BLaER1 (cell line): ENCODE data around the gene PCBP3.
A peak's percentile ranks its signal among the peaks of the same experiment; 100 is the strongest.
"Not testable (repeated sequence)": the region's sequence is repeated elsewhere in the genome, so short reads cannot be mapped to it uniquely, and the experiment has no call there.

Source experiments
- H3K27ac ChIP-seq: shearing (Covaris generic); formaldehyde crosslinking; 2 replicates; pipeline ENCODE4 v1.8.1; 2022
- H3K27me3 ChIP-seq: shearing (Covaris generic); formaldehyde crosslinking; 2 replicates; pipeline ENCODE4 v1.8.1; 2022
- H3K36me3 ChIP-seq: shearing (Covaris generic); formaldehyde crosslinking; 2 replicates; pipeline ENCODE4 v1.8.1; 2022
- H3K4me1 ChIP-seq: shearing (Covaris generic); formaldehyde crosslinking; 2 replicates; pipeline ENCODE4 v1.8.1; 2022
- H3K4me2 ChIP-seq: shearing (Covaris generic); formaldehyde crosslinking; 2 replicates; pipeline ENCODE4 v1.8.1; 2022
- H3K4me3 ChIP-seq: shearing (Covaris generic); formaldehyde crosslinking; 2 replicates; pipeline ENCODE4 v1.8.1; 2022
- H3K9ac ChIP-seq: shearing (Covaris generic); formaldehyde crosslinking; 2 replicates; pipeline ENCODE4 v1.8.1; 2022
- H3K9me3 ChIP-seq: shearing (Covaris generic); formaldehyde crosslinking; 2 replicates; pipeline ENCODE4 v1.8.1; 2022
- H4K20me1 ChIP-seq: shearing (Covaris generic); formaldehyde crosslinking; 2 replicates; pipeline ENCODE4 v1.8.1; 2022
- Cebpa-rat ChIP-seq: shearing (Covaris generic); IDR thresholded peaks from 2 replicates; pipeline ENCODE4 v1.8.1; 2022

The PCBP3 gene

DNA sequence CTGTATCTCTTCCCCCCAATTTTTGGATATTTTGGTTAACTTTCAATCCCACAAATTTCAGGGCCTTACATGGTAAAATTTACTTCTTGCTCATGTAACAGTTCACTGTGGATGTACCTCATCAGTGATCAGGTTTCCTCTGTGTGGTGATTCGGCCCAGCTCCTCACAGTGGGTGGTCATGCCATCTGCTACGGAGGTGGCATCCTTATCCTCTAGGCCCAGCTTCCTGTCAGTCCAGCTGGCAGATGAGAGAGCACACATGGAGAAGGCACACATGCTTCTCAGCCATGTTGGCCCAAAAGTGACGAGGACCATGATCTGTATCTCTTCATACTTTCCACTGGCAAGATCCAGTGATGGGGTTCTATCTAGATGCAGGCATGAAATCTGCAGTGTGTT lies 27.2 kb downstream of the PCBP3 start:
- Histone ChIP-seq H3K4me1 (peaks cover 25% of the 10 kb centered on the region), H3K9ac (no peak overlapping the region), H3K9me3 (peaks cover 48% of the 10 kb centered on the region), H4K20me1 (peaks cover 22% of the 10 kb centered on the region), H3K36me3 (peaks cover 79% of the 10 kb centered on the region), H3K4me3 (no peak overlapping the region), H3K27me3 (no peaks in the 10 kb centered on the region), H3K4me2 (peak overlapping the region; percentile 62), H3K27ac (peak overlapping the region; percentile 20; the same call in 1 of the 2 replicates)
- TF ChIP-seq Cebpa-rat, result no peak

DNA sequence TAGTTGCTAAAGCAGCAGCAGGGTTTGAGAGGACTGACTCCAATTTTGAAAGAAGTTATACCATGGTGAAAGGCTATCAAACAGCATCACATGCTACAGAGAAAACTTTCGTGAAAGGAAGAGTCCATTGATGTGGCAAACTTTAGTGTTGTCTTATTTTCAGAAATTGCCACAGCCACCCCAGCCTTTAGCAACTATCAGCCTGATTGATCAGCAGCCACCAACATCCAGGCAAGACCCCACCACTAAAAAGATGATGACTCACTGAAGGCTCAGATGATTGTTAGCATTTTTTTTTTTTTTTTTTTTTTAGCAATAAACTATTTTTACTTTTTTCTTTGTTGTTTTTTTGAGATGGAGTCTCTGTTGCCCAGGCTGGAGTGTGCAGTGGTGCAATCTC lies 35.3 kb downstream of the PCBP3 start:
- not testable (repeated sequence) for H3K27ac ChIP-seq, H4K20me1 ChIP-seq, H3K4me1 ChIP-seq, H3K9ac ChIP-seq, H3K4me2 ChIP-seq, H3K4me3 ChIP-seq, H3K27me3 ChIP-seq
- peaks cover 78% of the 10 kb centered on the region for H3K36me3 ChIP-seq
- H3K9me3 ChIP-seq, result peaks cover 60% of the 10 kb centered on the region

GRCh38 chr21:45680215-45680614 lies 36.7 kb downstream of the PCBP3 start:
- no peak overlapping the region for H3K4me2 ChIP-seq
- no peak overlapping the region for H3K9ac ChIP-seq
- H3K27me3 ChIP-seq, result no peaks in the 10 kb centered on the region
- no peak overlapping the region for H3K4me3 ChIP-seq
- no peak overlapping the region for H3K27ac ChIP-seq
- H4K20me1 ChIP-seq, result no peaks in the 10 kb centered on the region
- H3K4me1 ChIP-seq, result no peaks in the 10 kb centered on the region
- TF ChIP-seq Cebpa-rat, result no peak
- H3K9me3 ChIP-seq, result peaks cover 67% of the 10 kb centered on the region
- peaks cover 78% of the 10 kb centered on the region for H3K36me3 ChIP-seq

DNA sequence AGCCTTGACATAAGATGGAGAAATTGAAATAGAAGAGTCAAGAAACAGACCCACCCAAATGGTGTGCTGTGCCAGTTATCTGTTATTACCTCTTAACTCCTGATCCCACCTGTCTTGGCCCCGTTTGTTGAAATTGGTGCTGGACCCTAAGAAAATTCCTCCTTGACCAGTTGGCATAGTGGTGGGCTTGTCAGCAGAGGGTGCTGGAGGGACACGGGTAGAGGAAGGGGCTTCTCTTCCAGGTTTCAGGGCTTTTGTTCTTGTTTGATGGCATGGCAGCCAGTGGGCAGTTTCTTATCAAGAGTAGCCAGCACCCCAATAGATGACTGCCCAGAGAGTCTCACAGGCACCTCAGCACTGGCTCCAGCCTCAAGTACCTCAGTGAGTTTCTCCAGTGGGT lies 51.6 kb downstream of the PCBP3 start:
- H3K4me1 ChIP-seq, result peaks cover 14% of the 10 kb centered on the region
- no peak overlapping the region for H3K27ac ChIP-seq

GRCh38 chr21:45698493-45699184 lies 55.1 kb downstream of the PCBP3 start:
- Histone ChIP-seq H3K9ac (no peak overlapping the region), H3K27ac (no peak overlapping the region), H3K4me2 (peak overlapping the region; percentile 2), H3K9me3 (peaks cover 35% of the 10 kb centered on the region), H3K4me1 (peaks cover 19% of the 10 kb centered on the region), H4K20me1 (peaks cover 21% of the 10 kb centered on the region), H3K36me3 (peaks cover 50% of the 10 kb centered on the region), H3K4me3 (no peak overlapping the region), H3K27me3 (no peaks in the 10 kb centered on the region)
- no peak for TF ChIP-seq Cebpa-rat

More for the DNA sequence above, 51.6 kb downstream of the PCBP3 start:
- H3K4me2 ChIP-seq, result no peak overlapping the region
- no peaks in the 10 kb centered on the region for H3K27me3 ChIP-seq
- 0 out of 2 replicates have a peak, but pooled peaks cover 8% of the 10 kb centered on the region for H4K20me1 ChIP-seq
- TF ChIP-seq Cebpa-rat, result no peak
- H3K9me3 ChIP-seq, result peaks cover 28% of the 10 kb centered on the region
- H3K9ac ChIP-seq, result no peak overlapping the region
- no peak overlapping the region for H3K4me3 ChIP-seq
- H3K36me3 ChIP-seq, result peaks cover 46% of the 10 kb centered on the region

GRCh38 chr21:45699251-45699942 lies 55.9 kb downstream of the PCBP3 start:
- Histone ChIP-seq H3K36me3 (peaks cover 50% of the 10 kb centered on the region), H3K9me3 (peaks cover 35% of the 10 kb centered on the region), H3K9ac (no peak overlapping the region), H3K4me2 (peak overlapping the region; percentile 2), H3K27me3 (no peaks in the 10 kb centered on the region), H3K4me1 (peaks cover 27% of the 10 kb centered on the region), H3K27ac (no peak overlapping the region), H4K20me1 (peaks cover 28% of the 10 kb centered on the region), H3K4me3 (no peak overlapping the region)
- no peak for TF ChIP-seq Cebpa-rat

- Histone ChIP-seq H3K9me3 (peaks cover 32% of the 10 kb centered on the region), H3K4me1 (peaks cover 32% of the 10 kb centered on the region), H3K36me3 (peaks cover 52% of the 10 kb centered on the region), H3K9ac (no peak overlapping the region), H4K20me1 (peaks cover 34% of the 10 kb centered on the region), H3K4me2 (no peak overlapping the region), H3K27ac (no peak overlapping the region), H3K27me3 (no peaks in the 10 kb centered on the region), H3K4me3 (no peak overlapping the region)
- TF ChIP-seq Cebpa-rat, result no peak
Observed at GRCh38 chr21:45699966-45700365, 56.4 kb downstream of the PCBP3 start.

GRCh38 chr21:45700461-45700860 lies 56.9 kb downstream of the PCBP3 start:
- Histone ChIP-seq H3K4me1 (peaks cover 37% of the 10 kb centered on the region), H3K36me3 (peaks cover 52% of the 10 kb centered on the region), H4K20me1 (peaks cover 39% of the 10 kb centered on the region), H3K27me3 (no peaks in the 10 kb centered on the region), H3K9ac (no peak overlapping the region), H3K4me2 (no peak overlapping the region), H3K27ac (no peak overlapping the region), H3K9me3 (peaks cover 27% of the 10 kb centered on the region), H3K4me3 (no peak overlapping the region)
- no peak for TF ChIP-seq Cebpa-rat

- Histone ChIP-seq H3K9ac (0 out of 2 replicates have a peak overlapping the region, but pooled peaks have one; percentile 29), H3K27me3 (no peaks in the 10 kb centered on the region), H3K9me3 (0 out of 2 replicates have a peak, but pooled peaks cover 9% of the 10 kb centered on the region), H3K4me3 (no peak overlapping the region), H3K27ac (no peak overlapping the region), H4K20me1 (peaks cover 70% of the 10 kb centered on the region), H3K36me3 (peaks cover 44% of the 10 kb centered on the region), H3K4me1 (peaks cover 30% of the 10 kb centered on the region), H3K4me2 (peak overlapping the region; percentile 79)
- TF ChIP-seq Cebpa-rat, result no peak
Observed at GRCh38 chr21:45704311-45705108, 61.0 kb downstream of the PCBP3 start.
